Spleen (tissue), 11 donors: ENCODE results near the gene GLIS1. TPM values are rescaled to one million over a fixed set of nuclear protein-coding genes. Genes with fewer than 3 reads are reported as not detected.

Source experiments
- DNase-seq: peaks from one replicate; pipeline ENCODE4 v3.0.0-alpha.2; 2020
- H3K27ac ChIP-seq, 8 donors: fragments of 200-600 bp; sonication (generic) in 7 of 8; 1 replicate in 4 of 8; 2 replicates in 4 of 8; pipeline versions ENCODE4 v1.5.0 to v1.8.0; 2016 to 2021; ENCODE audit warnings: inconsistent platforms in 4 of 8, mild to moderate bottlenecking in 4 of 8, moderate library complexity in 1 of 8
- H3K27me3 ChIP-seq, 7 donors: fragments of 200-600 bp; sonication (generic) in 6 of 7; replicated peaks in 1 of 7; 1 replicate in 4 of 7; 2 replicates in 3 of 7; pipeline versions ENCODE4 v1.5.0 to v1.8.0; 2016 to 2021; ENCODE audit warnings: inconsistent platforms in 3 of 7, mild to moderate bottlenecking in 1 of 7
- H3K36me3 ChIP-seq, 6 donors: fragments of 200-600 bp; sonication (generic) in 5 of 6; 1 replicate in 4 of 6; 2 replicates in 2 of 6; pipeline versions ENCODE4 v1.5.0 to v1.8.0; 2016 to 2021; ENCODE audit warnings: inconsistent platforms in 2 of 6
- H3K4me1 ChIP-seq, 6 donors: fragments of 200-600 bp; sonication (generic) in 5 of 6; 1 replicate in 3 of 6; 2 replicates in 3 of 6; pipeline versions ENCODE4 v1.5.0 to v1.8.0; 2016 to 2021; ENCODE audit warnings: inconsistent platforms in 3 of 6
- H3K4me3 ChIP-seq, 8 donors: fragments of 200-600 bp; sonication (generic) in 7 of 8; 1 replicate in 4 of 8; 2 replicates in 4 of 8; pipeline versions ENCODE4 v1.5.0 to v1.8.0; 2016 to 2021; ENCODE audit warnings: inconsistent platforms in 4 of 8, mild to moderate bottlenecking in 4 of 8, moderate library complexity in 2 of 8
- H3K9me3 ChIP-seq, 8 donors: fragments of 200-600 bp; sonication (generic) in 7 of 8; 1 replicate in 4 of 8; 2 replicates in 4 of 8; pipeline versions ENCODE4 v1.5.0 to v1.8.0; 2016 to 2021; ENCODE audit warnings: inconsistent platforms in 4 of 8
- POLR2A ChIP-seq, 3 donors: fragments of 450-650 bp; IDR thresholded peaks; one replicate each; pipeline ENCODE4 v1.5.1; 2017; ENCODE audit warnings: antibody characterized with exemption in 3 of 3, mild to moderate bottlenecking in 1 of 3
- POLR2AphosphoS5 ChIP-seq, 3 donors: sonication (generic); formaldehyde crosslinking; IDR thresholded peaks; one replicate each; pipeline ENCODE4 v1.5.1; 2017; ENCODE audit warnings: antibody characterized with exemption in 3 of 3
- WGBS, 5 donors: extraction: QIAGEN DNeasy Blood & Tissue Kit in 3 of 5; methylation state at CpG; one replicate each; pipeline versions ENCODE4 v1.1.5 to v1.1.7; 2013 to 2018; 5-methylcytosine and 5-hydroxymethylcytosine counted together
- intact Hi-C: fragments of 100-400 bp; cut with DNase I; formaldehyde crosslinking; loops from one replicate; pipeline ENCODE4 v1.15.0; 2023; ENCODE audit warnings: low total_unique reads
- polyA plus RNA-seq, 3 donors: library from polyadenylated mRNA; stranded (reverse); fragments of 200-250 nt; gene quantifications; one replicate each; pipeline ENCODE4 v1.2.1, GENCODE V29; 2013
- total RNA-seq, 7 donors: library from RNA; depleted of rRNA in 3 of 7; stranded (reverse); fragments of >200 nt in 3 of 7; fragmentation: NEBNext Ultra II Directional in 4 of 7; extraction: Animal tissue kit (Norgen Biotek cat#: 25700) in 4 of 7; gene quantifications; one replicate each; pipeline versions ENCODE4 v1.1.0 to v1.2.1, GENCODE V29; 2016 to 2021
- TF ChIP-seq, protein P1 (sequence below), 11 experiments: fragments of 200-600 bp in 7 of 11; fragments of 450-650 bp in 4 of 11; sonication (generic) in 4 of 11; IDR thresholded peaks in 8 of 11; conservative IDR thresholded peaks in 3 of 11; 1 replicate in 7 of 11; 2 replicates in 4 of 11; pipeline versions ENCODE4 v1.4.0 to v1.8.0; 2016 to 2021; ENCODE audit warnings: antibody characterized with exemption in 11 of 11, inconsistent platforms in 4 of 11, mild to moderate bottlenecking in 1 of 11
- donor health status: healthy with polysubstance abuse.
- donor health status: DM: no; HTN: no; CAD: no; lungs with moderate emphysema.
- donor health status: DM: no; HTN: no; CAD: no.
- donor health status: Bipolar disorder and iron deficiency.
- donor health status: healthy.
- donor health status: DM: no; HTN: no; CAD: no.
- donor health status: DM: yes; HTN: yes; CAD: no.

GLIS1 gene
- total and polyA plus RNA-seq, 10 donors, result 0.04 to 0.39 (median 0.26) TPM; not detected in 5

- intact Hi-C loops, result no loop called here
- TF ChIP-seq, protein P1, sequence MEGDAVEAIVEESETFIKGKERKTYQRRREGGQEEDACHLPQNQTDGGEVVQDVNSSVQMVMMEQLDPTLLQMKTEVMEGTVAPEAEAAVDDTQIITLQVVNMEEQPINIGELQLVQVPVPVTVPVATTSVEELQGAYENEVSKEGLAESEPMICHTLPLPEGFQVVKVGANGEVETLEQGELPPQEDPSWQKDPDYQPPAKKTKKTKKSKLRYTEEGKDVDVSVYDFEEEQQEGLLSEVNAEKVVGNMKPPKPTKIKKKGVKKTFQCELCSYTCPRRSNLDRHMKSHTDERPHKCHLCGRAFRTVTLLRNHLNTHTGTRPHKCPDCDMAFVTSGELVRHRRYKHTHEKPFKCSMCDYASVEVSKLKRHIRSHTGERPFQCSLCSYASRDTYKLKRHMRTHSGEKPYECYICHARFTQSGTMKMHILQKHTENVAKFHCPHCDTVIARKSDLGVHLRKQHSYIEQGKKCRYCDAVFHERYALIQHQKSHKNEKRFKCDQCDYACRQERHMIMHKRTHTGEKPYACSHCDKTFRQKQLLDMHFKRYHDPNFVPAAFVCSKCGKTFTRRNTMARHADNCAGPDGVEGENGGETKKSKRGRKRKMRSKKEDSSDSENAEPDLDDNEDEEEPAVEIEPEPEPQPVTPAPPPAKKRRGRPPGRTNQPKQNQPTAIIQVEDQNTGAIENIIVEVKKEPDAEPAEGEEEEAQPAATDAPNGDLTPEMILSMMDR (IDR thresholded peaks at IDR 0.05 in 8 of 11, conservative IDR thresholded peaks at IDR 0.05 in 3 of 11), result no peak
- TF ChIP-seq POLR2A (IDR thresholded peaks at IDR 0.05) (no peak), POLR2AphosphoS5 (IDR thresholded peaks at IDR 0.05) (no peak)
- DNase-seq, result peak; percentile 56
- Histone ChIP-seq H3K27ac (no peak overlapping the region), H3K4me3 (no peak overlapping the region), H3K9me3 (peaks cover 0 to 6% (median 0%) of the 10 kb centered on the region in 8 donors), H3K4me1 (peaks cover 0 to 9% (median 0%) of the 10 kb centered on the region in 6 donors), H3K27me3 (peaks cover 0 to 19% (median 0%) of the 10 kb centered on the region in 7 donors), H3K36me3 (no peaks in the 10 kb centered on the region)
- 57 to 70% (median 63%) methylated on average over 5 to 8 of the region's 8 CpGs for WGBS, 5 donors
Observed at GRCh38 chr1:53702341-53702740, 36.6 kb downstream of the GLIS1 start.

DNA sequence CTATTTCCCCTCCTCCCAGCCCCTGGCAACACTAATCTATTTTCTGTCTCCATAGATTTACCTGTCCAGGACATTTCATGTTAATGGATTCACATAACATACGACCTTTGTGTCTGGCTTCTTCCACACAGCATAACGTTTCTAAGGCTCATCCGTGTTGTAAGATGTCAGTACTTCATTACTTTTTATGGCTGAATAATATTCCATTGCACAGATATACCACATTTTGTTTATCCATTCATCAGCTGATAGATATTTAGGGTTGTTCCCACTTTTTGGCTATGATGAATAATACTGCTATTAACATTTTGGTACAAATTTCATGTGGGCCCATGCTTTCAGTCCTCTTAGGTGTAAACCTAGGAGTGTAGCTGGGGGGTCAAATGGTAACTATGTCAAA lies 38.2 kb downstream of the GLIS1 start:
- Histone ChIP-seq H3K36me3 (no peaks in the 10 kb centered on the region), H3K27me3 (peaks cover 0 to 19% (median 0%) of the 10 kb centered on the region in 7 donors), H3K4me3 (no peak overlapping the region), H3K4me1 (peaks cover 0 to 13% (median 0%) of the 10 kb centered on the region in 6 donors), H3K27ac (no peak overlapping the region), H3K9me3 (peaks cover 0 to 6% (median 0%) of the 10 kb centered on the region in 8 donors)
- TF ChIP-seq POLR2AphosphoS5 (IDR thresholded peaks at IDR 0.05), result no peak
- no peak for TF ChIP-seq POLR2A (IDR thresholded peaks at IDR 0.05)
- TF ChIP-seq, protein P1 (IDR thresholded peaks at IDR 0.05 in 8 of 11, conservative IDR thresholded peaks at IDR 0.05 in 3 of 11), result no peak
- intact Hi-C loops, result no loop called here
- DNase-seq, result no peak
- 85 to 95% (median 91%) methylated on average over 3 of the region's 3 CpGs for WGBS, 5 donors

DNA sequence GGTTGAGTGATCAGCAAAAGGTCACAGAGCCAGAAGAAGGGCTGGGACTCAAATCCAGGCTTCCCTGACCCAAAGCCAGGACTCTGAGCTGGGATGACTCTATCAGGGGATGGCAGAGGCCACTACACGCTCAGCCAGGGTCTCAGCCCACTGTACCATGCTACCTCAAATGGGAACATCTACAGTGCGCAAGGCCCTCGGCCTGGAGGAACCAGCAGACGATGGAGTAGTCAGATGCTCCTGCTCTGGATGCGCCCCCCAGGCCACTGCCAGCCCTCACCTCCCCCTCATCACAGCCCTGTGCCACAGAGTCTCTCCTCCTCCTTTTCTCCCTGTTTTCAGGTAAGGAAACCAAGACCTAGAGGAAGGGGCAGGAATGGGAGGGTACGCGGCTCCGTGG lies 39.0 kb downstream of the GLIS1 start:
- 87 to 94% (median 91%) methylated on average over 8 of the region's 8 CpGs for WGBS, 5 donors

GRCh38 chr1:53698384-53698980 lies 40.5 kb downstream of the GLIS1 start:
- Histone ChIP-seq H3K27me3 (peaks cover 0 to 4% (median 0%) of the 10 kb centered on the region in 7 donors), H3K36me3 (no peaks in the 10 kb centered on the region), H3K4me3 (no peak overlapping the region), H3K4me1 (peaks cover 0 to 13% (median 1%) of the 10 kb centered on the region in 6 donors), H3K9me3 (peaks cover 0 to 6% (median 0%) of the 10 kb centered on the region in 8 donors), H3K27ac (peak overlapping the region in 3 of 8 donors; percentile 28 to 63 (median 40))
- DNase-seq, result peak; percentile 57
- 66 to 80% (median 74%) methylated on average over 5 to 7 of the region's 7 CpGs for WGBS, 5 donors
- intact Hi-C loops, result no loop called here
- TF ChIP-seq, protein P1 (IDR thresholded peaks at IDR 0.05 in 8 of 11, conservative IDR thresholded peaks at IDR 0.05 in 3 of 11), result no peak
- TF ChIP-seq POLR2A (IDR thresholded peaks at IDR 0.05) (no peak), POLR2AphosphoS5 (IDR thresholded peaks at IDR 0.05) (no peak)

More for the DNA sequence above, 39.0 kb downstream of the GLIS1 start:
- no peaks in the 10 kb centered on the region for H3K36me3 ChIP-seq
- H3K4me3 ChIP-seq, result no peak overlapping the region
- peak; percentile 51 for DNase-seq
- peaks cover 0 to 13% (median 0%) of the 10 kb centered on the region in 6 donors for H3K4me1 ChIP-seq
- peaks cover 0 to 12% (median 0%) of the 10 kb centered on the region in 7 donors for H3K27me3 ChIP-seq
- peaks cover 0 to 6% (median 0%) of the 10 kb centered on the region in 8 donors for H3K9me3 ChIP-seq
- no peak overlapping the region for H3K27ac ChIP-seq
- intact Hi-C loops, result no loop called here
- no peak for TF ChIP-seq POLR2AphosphoS5 (IDR thresholded peaks at IDR 0.05)
- no peak for TF ChIP-seq POLR2A (IDR thresholded peaks at IDR 0.05)
- TF ChIP-seq, protein P1 (IDR thresholded peaks at IDR 0.05 in 8 of 11, conservative IDR thresholded peaks at IDR 0.05 in 3 of 11), result no peak
